GM23338 (cell line): ENCODE data around the gene MON2. TPM values are rescaled to one million over a fixed set of nuclear protein-coding genes. Genes with fewer than 3 reads are reported as not detected.

Experiments used
- ATAC-seq: fragments of 200-7000 bp; cut with Tn5 transposase; 3 replicates; pipeline ENCODE4 v1.9.1; 2020
- DNase-seq: peaks from one replicate; pipeline ENCODE4 v3.0.0-alpha.2; 2015; ENCODE audit warnings: low spot score
- H2AFZ ChIP-seq: fragments of 200-600 bp; sonication (generic); 2 replicates; pipeline ENCODE4 v1.8.0; 2016; ENCODE audit warnings: antibody characterized with exemption, mild to moderate bottlenecking, moderate library complexity
- H3F3A ChIP-seq: fragments of 200-600 bp; sonication (generic); replicated peaks from 2 replicates; pipeline ENCODE4 v1.8.0; 2017; ENCODE audit warnings: antibody characterized with exemption, mixed run types, low read depth
- H3K27ac ChIP-seq: fragments of 200-600 bp; sonication (generic); 2 replicates; pipeline ENCODE4 v1.6.1; 2016; ENCODE audit warnings: low read depth
- H3K27me3 ChIP-seq: fragments of 200-600 bp; sonication (generic); 2 replicates; pipeline ENCODE4 v1.8.0; 2016; ENCODE audit warnings: mild to moderate bottlenecking, mixed run types, moderate library complexity; ENCODE audit not compliant: insufficient read depth
- H3K36me3 ChIP-seq: fragments of 200-600 bp; sonication (generic); 2 replicates; pipeline ENCODE4 v1.8.0; 2016; ENCODE audit warnings: mild to moderate bottlenecking; ENCODE audit not compliant: insufficient read depth
- H3K4me1 ChIP-seq: fragments of 200-600 bp; sonication (generic); 2 replicates; pipeline ENCODE4 v1.8.0; 2016; ENCODE audit warnings: mild to moderate bottlenecking, moderate library complexity; ENCODE audit not compliant: insufficient read depth
- H3K4me2 ChIP-seq: fragments of 200-600 bp; sonication (generic); 2 replicates; pipeline ENCODE4 v1.7.1; 2017; ENCODE audit warnings: mixed run types
- H3K4me3 ChIP-seq: fragments of 200-600 bp; sonication (generic); 2 replicates; pipeline ENCODE4 v1.6.1; 2016; ENCODE audit warnings: mixed run types
- H3K79me2 ChIP-seq: fragments of 200-600 bp; sonication (generic); replicated peaks from 2 replicates; pipeline ENCODE4 v1.8.0; 2017; ENCODE audit warnings: mild to moderate bottlenecking; ENCODE audit not compliant: insufficient read depth
- H3K9me2 ChIP-seq: fragments of 200-600 bp; sonication (generic); 2 replicates; pipeline ENCODE4 v1.8.0; 2017; ENCODE audit not compliant: insufficient read depth
- H4K20me1 ChIP-seq: fragments of 200-600 bp; sonication (generic); replicated peaks from 2 replicates; pipeline ENCODE4 v1.8.0; 2017; ENCODE audit warnings: mild to moderate bottlenecking; ENCODE audit not compliant: insufficient read depth
- H3K27ac Mint-ChIP-seq: 2 replicates; pipeline ENCODE4 v1.8.0; 2020; ENCODE audit warnings: inconsistent platforms, mild to moderate bottlenecking, moderate library complexity, mixed read lengths
- H3K27me3 Mint-ChIP-seq: 3 replicates; pipeline ENCODE4 v1.8.0; 2022; ENCODE audit warnings: low read depth, mild to moderate bottlenecking, moderate library complexity, mixed read lengths, inconsistent platforms; ENCODE audit not compliant: insufficient read depth, poor library complexity
- H3K36me3 Mint-ChIP-seq: 3 replicates; pipeline ENCODE4 v1.8.0; 2021; ENCODE audit warnings: low read depth, mild to moderate bottlenecking, inconsistent platforms, moderate library complexity, mixed read lengths
- H3K4me1 Mint-ChIP-seq: 3 replicates; pipeline ENCODE4 v1.8.0; 2020; ENCODE audit warnings: mild to moderate bottlenecking, inconsistent platforms, mixed read lengths
- H3K4me3 Mint-ChIP-seq: 3 replicates; pipeline ENCODE4 v1.8.0; 2021; ENCODE audit warnings: moderate library complexity, mild to moderate bottlenecking, inconsistent platforms, mixed read lengths
- H3K9me3 Mint-ChIP-seq: 3 replicates; pipeline ENCODE4 v1.8.0; 2020; ENCODE audit warnings: moderate library complexity, mild to moderate bottlenecking, inconsistent platforms, mixed read lengths
- CREB1 ChIP-seq: fragments of 250-450 bp; sonication (Bioruptor Pico); IDR thresholded peaks from 2 replicates; pipeline ENCODE4 v1.5.0; 2020; ENCODE audit warnings: low read depth, mild to moderate bottlenecking, moderate library complexity
- CTCF ChIP-seq, 2 experiments: fragments of 200-600 bp in 1 of 2; sonication (generic) in 1 of 2; conservative IDR thresholded peaks; 2 replicates each; pipeline versions ENCODE4 v1.5.1 to v1.6.1; 2016 to 2017; ENCODE audit warnings: antibody characterized with exemption in 2 of 2, low read depth in 2 of 2, mild to moderate bottlenecking in 2 of 2, moderate library complexity in 1 of 2
- ETS1 ChIP-seq: IDR thresholded peaks from 2 replicates; pipeline ENCODE4 v1.6.1; 2016; ENCODE audit warnings: antibody characterized with exemption
- EZH2 ChIP-seq: fragments of 200-600 bp; sonication (generic); IDR thresholded peaks from one replicate; pipeline ENCODE4 v1.8.0; 2017; ENCODE audit warnings: antibody characterized with exemption, mild to moderate bottlenecking, low read depth; ENCODE audit not compliant: unreplicated experiment
- EZH2phosphoT487 ChIP-seq: fragments of 200-600 bp; sonication (generic); IDR thresholded peaks from one replicate; pipeline ENCODE4 v1.8.1; 2018; ENCODE audit warnings: antibody characterized with exemption; ENCODE audit not compliant: unreplicated experiment
- NANOG ChIP-seq: IDR thresholded peaks from 2 replicates; pipeline ENCODE4 v1.6.1; 2016; ENCODE audit warnings: antibody characterized with exemption, borderline replicate concordance
- REST ChIP-seq: IDR thresholded peaks from one replicate; pipeline ENCODE4 v1.6.1; 2018; ENCODE audit warnings: antibody characterized with exemption; ENCODE audit not compliant: unreplicated experiment
- STAT1 ChIP-seq: IDR thresholded peaks from one replicate; pipeline ENCODE4 v1.6.1; 2016; ENCODE audit warnings: antibody characterized with exemption; ENCODE audit not compliant: unreplicated experiment
- ZNF114 ChIP-seq: fragments of 250-450 bp; sonication (Bioruptor Pico); IDR thresholded peaks from 2 replicates; pipeline ENCODE4 v1.5.0; 2020; ENCODE audit warnings: mild to moderate bottlenecking, moderate library complexity
- ZNF331 ChIP-seq: fragments of 250-450 bp; sonication (Bioruptor Pico); IDR thresholded peaks from 2 replicates; pipeline ENCODE4 v1.5.0; 2020; ENCODE audit warnings: low read depth, mild to moderate bottlenecking, moderate library complexity
- polyA plus RNA-seq: library from polyadenylated mRNA; unstranded; fragments of >200 nt; fragmentation: Nextera tagmentation; extraction: Ambion mirVana; gene quantifications from 2 replicates; pipeline ENCODE4 v1.2.1, GENCODE V29; 2016
- total RNA-seq: library from RNA; depleted of rRNA; stranded (reverse); fragments of >200 nt; shearing (Covaris generic); gene quantifications from 2 replicates; pipeline ENCODE4 v1.2.3, GENCODE V29; 2014

Gene MON2
- total and polyA plus RNA-seq, 2 experiments from 2014 or later, result 11.0 to 27.3 TPM

GRCh38 chr12:62604373-62604772 lies 137.7 kb downstream of the MON2 start:
- TF ChIP-seq ETS1 (no peak), EZH2 (no peak), REST (no peak), NANOG (no peak), CREB1 (CRISPR knock-in tag) (no peak), CTCF (conservative IDR thresholded peaks at IDR 0.05; ENCODE audit: low read depth in 2 of 2) (no peak), ZNF331 (CRISPR knock-in tag) (no peak)
- no peaks in the 10 kb centered on the region for H3K9me3 Mint-ChIP-seq
- Histone ChIP-seq H3F3A (no peaks in the 10 kb centered on the region), H3K4me1 (peaks cover 20% of the 10 kb centered on the region), H3K36me3 (no peaks in the 10 kb centered on the region), H3K4me3 (peak overlapping the region; percentile 74), H3K79me2 (peaks cover 51% of the 10 kb centered on the region), H3K9me2 (no peaks in the 10 kb centered on the region), H4K20me1 (no peaks in the 10 kb centered on the region; the same call in 1 of the 2 replicates), H3K27me3 (no peaks in the 10 kb centered on the region), H2AFZ (no peak overlapping the region), H3K27ac (no peak overlapping the region), H3K4me2 (peak overlapping the region; percentile 94)
- H3K4me3 Mint-ChIP-seq, result peak overlapping the region; percentile 84
- ATAC-seq (no peak), DNase-seq (no peak)
- H3K36me3 Mint-ChIP-seq, result no peaks in the 10 kb centered on the region; the same call in 2 of the 3 replicates
- H3K27ac Mint-ChIP-seq, result peak overlapping the region; percentile 12
- H3K27me3 Mint-ChIP-seq, result peaks cover 12% of the 10 kb centered on the region
- H3K4me1 Mint-ChIP-seq, result peaks cover 42% of the 10 kb centered on the region

GRCh38 chr12:62604871-62605270 lies 138.2 kb downstream of the MON2 start:
- peaks cover 55% of the 10 kb centered on the region for H3K79me2 ChIP-seq
- no peaks in the 10 kb centered on the region for H3K9me2 ChIP-seq
- no peaks in the 10 kb centered on the region for H3F3A ChIP-seq
- DNase-seq (no peak), ATAC-seq (no peak)
- H3K4me2 ChIP-seq, result peak overlapping the region; percentile 94
- H2AFZ ChIP-seq, result no peak overlapping the region
- H4K20me1 ChIP-seq, result no peaks in the 10 kb centered on the region; the same call in 1 of the 2 replicates
- no peaks in the 10 kb centered on the region for H3K27me3 ChIP-seq
- H3K27ac ChIP-seq, result no peak overlapping the region
- peaks cover 15% of the 10 kb centered on the region for H3K4me1 ChIP-seq
- Mint-ChIP-seq H3K27me3 (peaks cover 12% of the 10 kb centered on the region), H3K27ac (no peak overlapping the region), H3K4me3 (peak overlapping the region; percentile 84), H3K4me1 (peaks cover 40% of the 10 kb centered on the region), H3K9me3 (no peaks in the 10 kb centered on the region), H3K36me3 (no peaks in the 10 kb centered on the region; the same call in 2 of the 3 replicates)
- peak overlapping the region; percentile 74 for H3K4me3 ChIP-seq
- no peaks in the 10 kb centered on the region for H3K36me3 ChIP-seq
- no peak for TF ChIP-seq ZNF114 (CRISPR knock-in tag)
- no peak for TF ChIP-seq CREB1 (CRISPR knock-in tag)
- no peak for TF ChIP-seq STAT1
- no peak for TF ChIP-seq ETS1
- no peak for TF ChIP-seq EZH2phosphoT487
- no peak for TF ChIP-seq CTCF (conservative IDR thresholded peaks at IDR 0.05; ENCODE audit: low read depth in 2 of 2)
- TF ChIP-seq NANOG, result no peak
